Activated CD4-positive, alpha-beta T cell treated with anti-CD3 and anti-CD28 coated beads, Interleukin-2, amount 50 U/mL, for 16 hours (primary cell): ENCODE results near the gene RRAS.
A peak's percentile ranks its signal among the peaks of the same experiment; 100 is the strongest.

ENCODE experiments used
- DNase-seq: peaks from one replicate; pipeline ENCODE4 v3.0.0-alpha.2; 2020

RRAS gene

GRCh38 chr19:49593233-49594113 is 46.5 kb downstream of the RRAS start:
- DNase-seq: peak; percentile 96

GRCh38 chr19:49592486-49593232 is 47.3 kb downstream of the RRAS start:
- peak; percentile 25 for DNase-seq

DNA sequence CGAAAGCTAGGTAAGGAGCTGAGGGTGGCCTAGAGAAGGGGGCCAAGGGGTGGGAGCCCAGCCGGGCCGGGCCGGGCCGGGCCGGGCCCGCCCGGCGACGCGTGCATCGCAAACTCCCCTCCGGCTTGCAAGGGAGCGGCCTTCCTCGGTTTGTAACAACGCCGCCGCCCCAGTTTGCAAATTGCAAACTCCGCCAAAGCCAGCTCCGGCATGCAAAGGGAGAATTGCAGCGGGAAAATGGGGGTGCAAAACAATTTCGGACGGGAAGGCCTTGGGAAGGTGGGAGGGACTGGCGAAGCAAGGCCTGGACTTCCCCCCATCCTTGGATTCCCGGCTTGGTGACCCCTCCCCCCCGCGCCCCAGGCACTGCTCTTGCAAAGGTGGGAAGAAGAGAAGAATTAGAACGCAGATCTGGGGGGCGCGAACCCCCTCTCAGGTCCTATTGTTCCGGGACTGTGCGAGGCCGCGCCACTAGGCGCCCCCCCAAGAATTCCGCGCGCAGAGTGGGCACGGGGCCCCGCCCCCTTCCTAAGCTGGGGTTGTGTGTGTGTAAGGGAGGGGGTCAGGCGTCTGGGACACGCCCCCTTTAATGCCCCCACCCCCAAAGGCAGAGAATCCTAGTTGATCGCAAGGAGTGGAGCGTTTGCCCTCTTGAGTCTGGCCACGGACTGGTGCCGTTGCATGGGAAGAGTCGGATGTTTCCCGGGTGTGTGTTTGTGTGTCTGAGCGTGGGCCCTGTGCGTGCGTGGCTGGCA is 48.0 kb downstream of the RRAS start:
- peak; percentile 50 for DNase-seq

- peak; percentile 67 for DNase-seq
Observed at GRCh38 chr19:49590971-49591730, 48.8 kb downstream of the RRAS start, which contains the start of gene PRR12. PRR12 (plus strand) TSS chr19:49591182; CDS start chr19:49591655, 473 bp downstream.

GRCh38 chr19:49590071-49590970 is 49.6 kb downstream of the RRAS start:
- DNase-seq: peak; percentile 98

- DNase-seq: no peak
Observed at GRCh38 chr19:49589502-49589905, 50.4 kb downstream of the RRAS start.

DNA sequence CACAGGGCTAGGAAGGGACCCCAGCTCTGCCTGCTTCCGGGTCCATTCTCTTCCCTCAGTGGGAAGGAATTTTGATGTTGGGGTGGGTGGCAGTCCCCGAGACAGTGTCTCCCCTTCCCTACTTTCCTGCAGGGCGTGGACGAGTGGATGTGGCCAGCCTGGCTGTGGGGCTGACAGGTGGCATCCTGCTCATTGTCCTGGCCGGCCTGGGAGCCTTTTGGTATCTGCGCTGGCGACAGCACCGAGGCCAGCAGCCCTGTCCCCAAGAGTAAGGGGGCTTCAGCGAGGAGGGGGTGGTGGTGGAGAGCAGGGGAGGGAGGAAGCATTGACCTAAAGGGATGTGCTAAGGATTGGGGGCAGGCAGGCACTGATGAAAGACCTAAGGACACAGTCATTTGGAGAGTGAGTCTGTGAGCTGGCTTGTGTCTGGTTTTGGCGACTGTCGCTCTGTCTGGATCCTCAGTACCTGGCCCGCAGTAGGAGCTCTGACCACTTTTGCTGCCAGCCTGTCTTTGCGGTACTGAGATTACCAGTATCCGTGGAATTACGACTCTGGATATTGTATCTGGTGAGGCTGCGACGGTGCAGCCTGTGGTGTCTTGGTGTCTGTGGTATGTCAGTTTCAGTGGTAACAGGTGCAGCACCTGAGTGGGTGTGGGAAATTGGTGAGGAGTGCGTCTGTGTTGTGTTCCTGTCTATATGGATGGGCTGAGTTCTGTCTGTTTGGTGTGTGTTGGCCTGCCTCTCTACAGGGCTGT is 51.4 kb downstream of the RRAS start:
- peak; percentile 28 for DNase-seq

- no peak for DNase-seq
Observed at GRCh38 chr19:49587227-49587626, 52.7 kb downstream of the RRAS start.
